GM19193 (cell line): ENCODE results near the gene WFDC9.

Experiments used
- POLR2A ChIP-seq: IDR thresholded peaks from 4 replicates; pipeline ENCODE4 v1.6.1; 2011; ENCODE audit not compliant: insufficient read depth, insufficient read length; ENCODE audit errors: extremely low read depth

WFDC9 gene

GRCh38 chr20:45631184-45631583, at the start of gene WFDC9:
Gene WFDC9, minus strand, starts transcription at chr20:45631284. Its CDS starts 21,103 bp downstream, at chr20:45610181.
- no peak for TF ChIP-seq POLR2A

DNA sequence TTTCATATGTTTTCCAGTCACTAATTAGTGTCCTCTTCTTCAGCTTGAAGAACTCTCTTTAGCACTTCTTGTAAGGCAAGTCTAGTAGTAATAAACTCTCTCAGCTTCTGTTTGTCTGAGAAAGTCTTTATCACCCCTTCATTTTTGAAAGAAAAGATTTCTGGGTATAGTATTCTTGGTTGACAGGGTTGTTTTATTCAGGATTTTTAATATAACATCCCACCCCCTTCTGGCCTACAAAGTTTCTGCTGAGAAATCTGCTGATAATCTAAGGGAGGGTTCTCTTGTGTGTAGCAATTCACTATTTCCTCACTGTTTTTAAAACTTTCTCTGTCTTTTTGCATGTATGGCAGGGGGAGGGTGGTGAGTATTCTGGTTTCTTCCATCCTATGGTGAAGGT, 48.6 kb upstream of the WFDC9 start:
- no peak for TF ChIP-seq POLR2A

- TF ChIP-seq POLR2A: no peak
These were observed 41.7 kb upstream of the WFDC9 start for GRCh38 chr20:45672765-45673164.

GRCh38 chr20:45670139-45670538, 39.1 kb upstream of the WFDC9 start, which contains the start of gene WFDC11:
Gene WFDC11, minus strand, starts transcription at chr20:45670239. Its CDS starts 19,639 bp downstream, at chr20:45650600.
- no peak for TF ChIP-seq POLR2A

DNA sequence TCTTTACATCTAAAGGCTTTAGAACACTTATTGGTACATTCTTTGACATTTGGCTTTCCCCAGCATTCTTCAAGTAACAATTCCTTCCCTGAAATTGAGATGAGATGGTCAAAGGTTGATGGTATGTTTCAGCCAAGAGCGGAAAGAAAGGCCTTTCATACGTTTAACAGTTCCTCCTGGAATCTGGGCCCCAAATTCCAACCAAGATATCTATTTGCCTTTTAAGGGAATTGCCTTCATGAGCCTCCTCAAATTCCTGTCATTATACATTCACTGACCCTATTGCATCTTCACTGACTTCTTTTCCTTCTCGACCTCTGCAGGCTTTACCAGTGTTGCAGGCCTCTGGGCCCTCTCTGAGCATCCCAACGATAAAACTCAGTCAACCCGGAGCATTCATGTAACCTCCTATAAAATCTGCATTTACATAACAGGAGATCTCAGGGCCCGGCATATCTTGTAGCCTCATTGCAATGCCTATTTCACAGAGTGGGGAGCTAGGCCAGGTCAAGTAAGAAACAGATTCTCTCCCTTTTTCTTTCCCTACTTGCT, 18.3 kb upstream of the WFDC9 start:
- no peak for TF ChIP-seq POLR2A

- TF ChIP-seq POLR2A: no peak
These were observed 16.5 kb upstream of the WFDC9 start for GRCh38 chr20:45647441-45648050.

DNA sequence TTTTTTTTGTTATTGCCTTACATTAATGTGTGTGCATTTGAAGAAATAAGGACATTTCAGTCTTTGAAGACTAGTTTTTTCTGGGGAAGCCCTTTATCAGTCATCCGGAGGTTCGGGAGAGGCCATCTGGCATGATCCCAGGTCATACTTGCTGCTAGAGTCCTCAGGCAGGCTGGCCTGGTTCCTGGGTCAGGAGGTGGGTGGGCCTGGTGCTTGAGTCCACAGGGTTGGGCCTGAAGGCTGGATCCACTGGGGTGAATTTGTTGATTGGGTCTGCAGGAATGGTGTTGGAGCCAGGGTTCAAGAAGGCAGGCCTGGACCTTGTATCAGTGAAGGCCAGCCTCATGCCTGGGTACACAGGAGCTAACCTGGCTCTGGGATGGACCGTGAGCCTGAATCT, 15.8 kb upstream of the WFDC9 start:
- no peak for TF ChIP-seq POLR2A

- TF ChIP-seq POLR2A: no peak
These were observed 8.6 kb upstream of the WFDC9 start for GRCh38 chr20:45639687-45640086.

GRCh38 chr20:45636513-45636912, 5.4 kb upstream of the WFDC9 start:
- no peak for TF ChIP-seq POLR2A

GRCh38 chr20:45630371-45630770, 713 bp downstream of the WFDC9 start:
- no peak for TF ChIP-seq POLR2A

DNA sequence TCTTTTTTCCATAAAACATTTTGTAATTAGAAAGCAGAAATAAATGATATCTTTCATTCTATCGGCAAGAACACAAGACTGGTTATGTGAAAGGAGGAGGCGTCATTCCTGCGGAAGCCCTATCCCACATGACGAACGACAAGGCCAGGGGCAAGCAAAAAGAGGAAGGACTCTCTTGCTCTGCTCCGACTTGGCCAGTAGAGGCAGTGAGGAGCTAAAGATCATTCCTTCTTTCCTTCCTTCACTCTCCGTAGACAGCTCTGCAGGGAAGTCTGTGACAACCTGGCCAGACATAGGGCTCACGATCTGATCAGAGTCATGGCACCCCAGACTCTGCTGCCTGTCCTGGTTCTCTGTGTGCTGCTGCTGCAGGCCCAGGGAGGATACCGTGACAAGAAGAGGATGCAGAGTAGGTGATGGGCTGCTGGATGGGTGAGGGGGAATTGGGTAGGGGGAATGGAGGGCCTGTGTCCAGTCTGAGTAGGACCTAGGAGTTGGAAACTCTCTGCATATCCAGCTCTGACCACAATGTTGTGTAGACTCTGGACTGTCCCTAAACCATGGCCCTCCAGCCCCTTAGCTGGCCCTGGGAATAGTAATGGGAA, 1.5 kb downstream of the WFDC9 start, which contains the start of gene WFDC10A:
Gene WFDC10A, plus strand, starts transcription at position 244 of the 605 bp plus-strand sequence. Its CDS starts 75 bp downstream, at position 319.
- TF ChIP-seq POLR2A: no peak

DNA sequence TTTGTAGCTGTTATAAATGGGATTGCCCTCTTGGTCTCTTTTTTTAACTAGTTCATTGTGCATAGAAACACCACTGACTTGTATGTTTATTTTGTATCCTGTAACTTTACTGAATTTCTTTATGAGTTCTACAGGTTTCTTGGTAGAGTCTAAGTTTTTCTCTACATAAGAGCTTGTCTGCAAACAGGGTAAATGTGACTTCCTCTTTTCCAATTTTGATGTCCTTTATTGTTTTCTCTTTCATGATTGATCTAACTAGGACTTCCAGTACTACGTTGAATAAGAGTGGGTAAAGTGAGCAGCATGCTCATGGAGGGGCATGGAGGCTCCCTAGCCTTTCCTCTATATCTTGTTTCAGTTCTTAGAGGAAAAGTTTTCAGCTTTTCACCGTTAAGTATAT, 4.5 kb downstream of the WFDC9 start:
- TF ChIP-seq POLR2A: no peak

DNA sequence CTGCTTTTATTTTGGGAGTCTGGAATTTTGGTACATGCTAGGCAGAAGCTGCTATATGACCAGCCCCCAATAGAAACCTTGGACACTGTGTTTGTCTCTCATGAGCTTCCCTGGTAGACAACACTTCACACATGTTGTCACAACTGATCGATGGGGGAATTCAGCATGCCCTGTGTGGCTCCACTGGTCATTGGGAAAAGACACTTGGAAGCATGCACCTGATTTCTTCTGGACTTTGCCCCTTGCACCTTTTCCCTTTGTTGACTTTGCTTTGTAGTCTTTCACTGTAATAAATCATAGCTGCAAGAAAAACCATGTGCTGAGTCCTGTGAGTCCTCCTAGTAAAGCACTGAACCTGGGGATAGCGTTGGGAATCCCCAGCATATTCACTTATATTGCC, 9.5 kb downstream of the WFDC9 start:
- no peak for TF ChIP-seq POLR2A

GRCh38 chr20:45617591-45617990, 13.5 kb downstream of the WFDC9 start:
- TF ChIP-seq POLR2A: no peak

GRCh38 chr20:45612314-45612713, 18.8 kb downstream of the WFDC9 start:
- no peak for TF ChIP-seq POLR2A

- TF ChIP-seq POLR2A: no peak
These were observed 20.0 kb downstream of the WFDC9 start for GRCh38 chr20:45611054-45611453.

GRCh38 chr20:45607810-45608209, 23.3 kb downstream of the WFDC9 start:
- TF ChIP-seq POLR2A: no peak

GRCh38 chr20:45595235-45595634, 35.8 kb downstream of the WFDC9 start:
- no peak for TF ChIP-seq POLR2A
